Measurements from ENCODE around the gene FRMD4B.

DNA sequence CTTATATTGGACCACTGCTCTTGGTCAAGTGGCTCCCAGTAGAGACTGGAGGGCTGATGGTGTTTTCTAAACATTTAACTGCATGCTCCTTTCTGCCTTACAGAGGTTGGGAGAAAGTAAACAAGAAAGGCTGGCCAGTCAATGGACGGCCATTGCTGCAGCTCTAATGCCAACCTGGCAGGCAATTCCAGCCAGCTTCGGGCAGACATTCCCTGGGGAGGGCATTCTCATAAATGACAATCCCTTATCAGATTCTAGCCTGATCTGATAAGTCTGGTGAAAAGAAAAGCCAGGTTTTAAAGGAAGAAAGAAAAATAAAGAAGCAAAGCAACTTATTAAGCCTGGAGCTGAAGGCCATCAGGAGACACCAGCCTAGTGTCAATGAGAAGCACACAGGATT, 60.7 kb downstream of the FRMD4B start:
- TF ChIP-seq, protein P1, sequence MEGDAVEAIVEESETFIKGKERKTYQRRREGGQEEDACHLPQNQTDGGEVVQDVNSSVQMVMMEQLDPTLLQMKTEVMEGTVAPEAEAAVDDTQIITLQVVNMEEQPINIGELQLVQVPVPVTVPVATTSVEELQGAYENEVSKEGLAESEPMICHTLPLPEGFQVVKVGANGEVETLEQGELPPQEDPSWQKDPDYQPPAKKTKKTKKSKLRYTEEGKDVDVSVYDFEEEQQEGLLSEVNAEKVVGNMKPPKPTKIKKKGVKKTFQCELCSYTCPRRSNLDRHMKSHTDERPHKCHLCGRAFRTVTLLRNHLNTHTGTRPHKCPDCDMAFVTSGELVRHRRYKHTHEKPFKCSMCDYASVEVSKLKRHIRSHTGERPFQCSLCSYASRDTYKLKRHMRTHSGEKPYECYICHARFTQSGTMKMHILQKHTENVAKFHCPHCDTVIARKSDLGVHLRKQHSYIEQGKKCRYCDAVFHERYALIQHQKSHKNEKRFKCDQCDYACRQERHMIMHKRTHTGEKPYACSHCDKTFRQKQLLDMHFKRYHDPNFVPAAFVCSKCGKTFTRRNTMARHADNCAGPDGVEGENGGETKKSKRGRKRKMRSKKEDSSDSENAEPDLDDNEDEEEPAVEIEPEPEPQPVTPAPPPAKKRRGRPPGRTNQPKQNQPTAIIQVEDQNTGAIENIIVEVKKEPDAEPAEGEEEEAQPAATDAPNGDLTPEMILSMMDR (conservative IDR thresholded peaks at IDR 0.05; ENCODE audit: low read length) = no peak
- no peak for TF ChIP-seq EZH2phosphoT487 (IDR thresholded peaks at IDR 0.05; ENCODE audit: borderline replicate concordance)

All from Loucy (cell line).